Adrenal gland (tissue), 12 donors: ENCODE results near the gene PARP3. TPM values are rescaled to one million over a fixed set of nuclear protein-coding genes. Genes with fewer than 3 reads are reported as not detected.

ENCODE experiments used
- DNase-seq, 7 donors: peaks; one replicate each; pipeline ENCODE4 v3.0.0-alpha.2; 2019 to 2020
- H3K27ac ChIP-seq, 5 donors: fragments of 200-600 bp; sonication (generic) in 4 of 5; 1 replicate in 3 of 5; 2 replicates in 2 of 5; pipeline versions ENCODE4 v1.5.1 to v1.8.0; 2016 to 2020; ENCODE audit warnings: mild to moderate bottlenecking in 1 of 5
- H3K27me3 ChIP-seq: fragments of 200-600 bp; 2 replicates; pipeline ENCODE4 v1.8.0; 2021
- H3K36me3 ChIP-seq, 2 donors: fragments of 200-600 bp; replicated peaks in 1 of 2; 1 replicate in 1 of 2; 2 replicates in 1 of 2; pipeline versions ENCODE4 v1.5.1 to v1.8.0; 2018 to 2022
- H3K4me1 ChIP-seq, 2 donors: fragments of 200-600 bp; replicated peaks in 1 of 2; 1 replicate in 1 of 2; 2 replicates in 1 of 2; pipeline versions ENCODE4 v1.5.1 to v1.8.0; 2018 to 2021
- H3K4me3 ChIP-seq, 4 donors: fragments of 200-600 bp; sonication (generic) in 3 of 4; one replicate each; pipeline ENCODE4 v1.5.1; 2016 to 2018
- H3K9me3 ChIP-seq, 3 donors: fragments of 200-600 bp; sonication (generic) in 1 of 3; replicated peaks in 1 of 3; 1 replicate in 2 of 3; 2 replicates in 1 of 3; pipeline versions ENCODE4 v1.5.1 to v1.8.0; 2016 to 2021
- POLR2A ChIP-seq, 2 donors: fragments of 450-650 bp; IDR thresholded peaks; one replicate each; pipeline ENCODE4 v1.6.1; 2017; ENCODE audit warnings: antibody characterized with exemption in 2 of 2, mild to moderate bottlenecking in 2 of 2, moderate library complexity in 1 of 2
- WGBS, 4 donors: extraction: QIAGEN DNeasy Blood & Tissue Kit in 2 of 4; methylation state at CpG; one replicate each; pipeline versions ENCODE4 v1.1.5 to v1.1.7; 2013 to 2017; 5-methylcytosine and 5-hydroxymethylcytosine counted together
- intact Hi-C, 2 donors: fragments of 100-400 bp; cut with DNase I; formaldehyde crosslinking; loops; one replicate each; pipeline versions ENCODE4 v1.14.1 to v1.15.0; 2022 to 2023
- polyA plus RNA-seq, 3 donors: library from polyadenylated mRNA; stranded (reverse); fragments of 200-250 nt in 2 of 3; fragments of 350-450 nt in 1 of 3; fragmentation: Illumina TruSeq in 1 of 3; extraction: RNeasy Lipid Tissue Mini Kit (QIAGEN cat#74804) in 1 of 3; gene quantifications; one replicate each; pipeline ENCODE4 v1.2.3, GENCODE V29; 2013 to 2014
- total RNA-seq, 9 donors: library from RNA; depleted of rRNA in 4 of 9; stranded (reverse); fragments of >200 nt in 4 of 9; fragments of 120-200 nt in 1 of 9; fragmentation: NEBNext Ultra II Directional in 1 of 9; extraction: Animal tissue kit (Norgen Biotek cat#: 25700) in 1 of 9; gene quantifications; one replicate each; pipeline versions ENCODE4 v1.1.0 to v1.2.4, GENCODE V29; 2013 to 2023
- TF ChIP-seq, protein P1 (sequence below), 6 experiments: fragments of 450-650 bp in 4 of 6; fragments of 200-600 bp in 2 of 6; sonication (generic) in 1 of 6; IDR thresholded peaks; 1 replicate in 5 of 6; 2 replicates in 1 of 6; pipeline versions ENCODE4 v1.5.1 to v1.8.0; 2016 to 2021; ENCODE audit warnings: antibody characterized with exemption in 6 of 6, mild to moderate bottlenecking in 2 of 6, moderate library complexity in 1 of 6
- donor health status: healthy with polysubstance abuse.
- donor health status: Bipolar disorder and iron deficiency.
- donor health status: DM: yes; HTN: yes; CAD: no.
- donor health status: DM: no; HTN: no; CAD: no.
- donor health status: DM: no; HTN: no; CAD: no.
- donor health status: DM: yes; HTN: yes; CAD: no.

Gene PARP3
- total and polyA plus RNA-seq, 12 donors: 7.8 to 94.1 (median 60.4) TPM

DNA sequence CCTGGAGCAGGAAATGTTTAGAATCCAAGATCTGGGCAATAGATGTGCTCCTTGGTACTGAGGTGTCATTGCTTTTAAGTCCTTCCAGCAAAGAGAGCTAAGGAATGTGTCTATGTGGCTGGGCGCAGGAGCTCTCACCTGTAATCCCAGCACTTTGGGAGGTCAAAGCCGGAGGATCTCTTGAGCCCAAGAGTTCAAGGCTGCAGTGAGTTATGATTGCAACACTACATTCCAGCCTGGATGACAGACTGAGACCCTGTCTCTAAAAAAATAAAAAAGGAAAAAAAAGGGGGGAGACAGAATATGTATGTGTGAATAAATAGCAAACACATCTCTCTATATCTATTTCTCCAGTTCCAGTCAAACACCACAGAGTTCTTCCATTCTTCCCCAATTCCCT lies 8.7 kb downstream of the PARP3 start:
- TF ChIP-seq, protein P1, sequence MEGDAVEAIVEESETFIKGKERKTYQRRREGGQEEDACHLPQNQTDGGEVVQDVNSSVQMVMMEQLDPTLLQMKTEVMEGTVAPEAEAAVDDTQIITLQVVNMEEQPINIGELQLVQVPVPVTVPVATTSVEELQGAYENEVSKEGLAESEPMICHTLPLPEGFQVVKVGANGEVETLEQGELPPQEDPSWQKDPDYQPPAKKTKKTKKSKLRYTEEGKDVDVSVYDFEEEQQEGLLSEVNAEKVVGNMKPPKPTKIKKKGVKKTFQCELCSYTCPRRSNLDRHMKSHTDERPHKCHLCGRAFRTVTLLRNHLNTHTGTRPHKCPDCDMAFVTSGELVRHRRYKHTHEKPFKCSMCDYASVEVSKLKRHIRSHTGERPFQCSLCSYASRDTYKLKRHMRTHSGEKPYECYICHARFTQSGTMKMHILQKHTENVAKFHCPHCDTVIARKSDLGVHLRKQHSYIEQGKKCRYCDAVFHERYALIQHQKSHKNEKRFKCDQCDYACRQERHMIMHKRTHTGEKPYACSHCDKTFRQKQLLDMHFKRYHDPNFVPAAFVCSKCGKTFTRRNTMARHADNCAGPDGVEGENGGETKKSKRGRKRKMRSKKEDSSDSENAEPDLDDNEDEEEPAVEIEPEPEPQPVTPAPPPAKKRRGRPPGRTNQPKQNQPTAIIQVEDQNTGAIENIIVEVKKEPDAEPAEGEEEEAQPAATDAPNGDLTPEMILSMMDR (IDR thresholded peaks at IDR 0.05): no peak
- TF ChIP-seq POLR2A (IDR thresholded peaks at IDR 0.05): no peak
- H3K27me3 ChIP-seq: no peaks in the 10 kb centered on the region
- no peak for DNase-seq
- WGBS, 4 donors: 80 to 85% (median 83%) methylated on average over 2 of the region's 2 CpGs
- no peak overlapping the region for H3K27ac ChIP-seq
- peaks cover 1 to 5% of the 10 kb centered on the region in 2 donors for H3K4me1 ChIP-seq
- H3K9me3 ChIP-seq: no peaks in the 10 kb centered on the region
- no peak overlapping the region for H3K4me3 ChIP-seq
- intact Hi-C loops: no loop called here
- H3K36me3 ChIP-seq: peaks cover 0 to 23% of the 10 kb centered on the region in 2 donors

DNA sequence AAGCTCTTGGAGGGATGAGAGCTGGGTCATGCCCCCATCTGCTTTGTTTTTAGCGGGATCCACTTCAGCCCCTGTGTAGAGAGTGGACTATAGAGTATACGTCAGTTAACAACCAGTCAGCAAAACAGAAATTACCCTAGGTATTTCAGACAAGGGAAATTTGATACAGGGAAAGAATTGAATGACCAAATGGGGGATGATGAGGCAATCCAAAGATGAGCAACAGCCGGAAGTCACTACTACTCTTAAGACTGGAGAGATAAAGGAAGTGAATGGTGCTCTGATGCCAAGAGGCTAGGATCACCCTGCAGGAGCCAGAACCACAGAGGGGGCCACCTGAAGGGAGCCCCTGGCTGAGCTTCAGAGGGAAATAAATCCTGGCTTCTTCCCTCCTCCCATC lies 11.3 kb downstream of the PARP3 start:
- H3K27me3 ChIP-seq: no peaks in the 10 kb centered on the region
- no peak overlapping the region for H3K4me3 ChIP-seq
- no peak for DNase-seq
- no peak overlapping the region for H3K27ac ChIP-seq
- peaks cover 0 to 11% of the 10 kb centered on the region in 2 donors for H3K36me3 ChIP-seq
- 59 to 74% (median 71%) methylated on average over 3 of the region's 3 CpGs for WGBS, 4 donors
- TF ChIP-seq POLR2A (IDR thresholded peaks at IDR 0.05): no peak
- TF ChIP-seq, protein P1 (IDR thresholded peaks at IDR 0.05): no peak
- no peaks in the 10 kb centered on the region for H3K9me3 ChIP-seq
- peaks cover 9 to 11% of the 10 kb centered on the region in 2 donors for H3K4me1 ChIP-seq
- intact Hi-C loops: no loop called here

DNA sequence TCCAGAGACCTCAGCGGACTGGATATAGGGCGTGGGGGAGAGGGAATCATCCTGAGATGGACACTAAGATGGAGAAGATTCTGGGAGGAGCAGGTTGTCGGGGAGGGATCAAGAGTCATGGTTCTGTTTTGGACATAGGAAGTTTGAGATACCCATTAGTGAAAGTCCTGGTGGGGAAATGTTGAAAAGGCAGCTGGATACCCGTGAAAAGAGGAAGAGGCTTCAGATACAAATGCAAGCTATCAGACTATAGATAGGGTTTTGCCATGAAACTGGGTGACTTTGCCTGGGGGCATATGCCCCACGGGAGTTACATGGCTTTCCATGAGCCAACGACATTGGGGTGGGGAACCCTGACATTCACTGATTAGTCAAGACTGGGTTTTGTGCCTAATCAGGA lies 11.9 kb downstream of the PARP3 start:
- 76 to 83% (median 79%) methylated on average over 6 of the region's 6 CpGs for WGBS, 4 donors

DNA sequence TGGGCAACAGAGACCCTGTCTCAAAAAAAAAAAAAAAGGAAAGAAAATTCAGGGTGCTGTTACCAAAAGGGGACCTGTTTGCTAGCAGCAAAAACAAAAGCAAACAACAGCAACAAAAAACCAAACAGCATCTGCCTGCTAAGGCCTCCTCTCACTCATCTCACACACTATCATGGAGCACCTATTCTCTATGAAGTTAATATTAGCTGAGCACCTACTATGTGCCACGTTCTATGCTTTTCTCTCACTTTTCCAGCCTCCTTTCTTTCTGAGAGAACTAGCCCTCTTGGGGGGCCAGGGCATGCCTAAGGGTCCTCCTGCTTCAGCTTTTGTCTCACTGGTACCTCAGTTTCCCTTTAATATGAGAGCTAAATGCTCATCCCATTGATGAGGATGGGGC lies 12.6 kb downstream of the PARP3 start:
- DNase-seq: no peak
- intact Hi-C loops: no loop called here
- Histone ChIP-seq H3K9me3 (no peaks in the 10 kb centered on the region), H3K27me3 (no peaks in the 10 kb centered on the region), H3K27ac (no peak overlapping the region), H3K36me3 (peaks cover 0 to 3% of the 10 kb centered on the region in 2 donors), H3K4me3 (no peak overlapping the region), H3K4me1 (peaks cover 9 to 11% of the 10 kb centered on the region in 2 donors)
- no peak for TF ChIP-seq POLR2A (IDR thresholded peaks at IDR 0.05)
- TF ChIP-seq, protein P1 (IDR thresholded peaks at IDR 0.05): no peak
- WGBS, 4 donors: 75 to 92% (median 81%) methylated on average over 1 of the region's 1 CpG

More for the DNA sequence above, 11.9 kb downstream of the PARP3 start:
- H3K9me3 ChIP-seq: no peaks in the 10 kb centered on the region
- no peak overlapping the region for H3K4me3 ChIP-seq
- peaks cover 9 to 11% of the 10 kb centered on the region in 2 donors for H3K4me1 ChIP-seq
- H3K27me3 ChIP-seq: no peaks in the 10 kb centered on the region
- intact Hi-C loops: no loop called here
- no peak for DNase-seq
- peaks cover 0 to 4% of the 10 kb centered on the region in 2 donors for H3K36me3 ChIP-seq
- TF ChIP-seq, protein P1 (IDR thresholded peaks at IDR 0.05): no peak
- no peak for TF ChIP-seq POLR2A (IDR thresholded peaks at IDR 0.05)
- no peak overlapping the region for H3K27ac ChIP-seq
